ENCODE measurements around the gene TAF11L5.
"Not testable (repeated sequence)": the region's sequence is repeated elsewhere in the genome, so short reads cannot be mapped to it uniquely, and the experiment has no call there.

GRCh38 chr5:17526504-17526903 is 1.5 kb downstream of the TAF11L5 start:
- TF ChIP-seq EZH2 (IDR thresholded peaks at IDR 0.05; ENCODE audit: insufficient read depth, poor library complexity, severe bottlenecking); EZH2phosphoT487 (IDR thresholded peaks at IDR 0.05; ENCODE audit: insufficient read depth, low read depth): not testable (repeated sequence)
